Midbrain (tissue), 1 donor: ENCODE data around the gene LPCAT1.
A peak's percentile ranks its signal among the peaks of the same experiment; 100 is the strongest.
"Not testable (repeated sequence)": the region's sequence is repeated elsewhere in the genome, so short reads cannot be mapped to it uniquely, and the experiment has no call there.

Experiments used
- DNase-seq: peaks from one replicate; lab custom pipeline; 2025; lab: John Stamatoyannopoulos, UW

The LPCAT1 gene

DNA sequence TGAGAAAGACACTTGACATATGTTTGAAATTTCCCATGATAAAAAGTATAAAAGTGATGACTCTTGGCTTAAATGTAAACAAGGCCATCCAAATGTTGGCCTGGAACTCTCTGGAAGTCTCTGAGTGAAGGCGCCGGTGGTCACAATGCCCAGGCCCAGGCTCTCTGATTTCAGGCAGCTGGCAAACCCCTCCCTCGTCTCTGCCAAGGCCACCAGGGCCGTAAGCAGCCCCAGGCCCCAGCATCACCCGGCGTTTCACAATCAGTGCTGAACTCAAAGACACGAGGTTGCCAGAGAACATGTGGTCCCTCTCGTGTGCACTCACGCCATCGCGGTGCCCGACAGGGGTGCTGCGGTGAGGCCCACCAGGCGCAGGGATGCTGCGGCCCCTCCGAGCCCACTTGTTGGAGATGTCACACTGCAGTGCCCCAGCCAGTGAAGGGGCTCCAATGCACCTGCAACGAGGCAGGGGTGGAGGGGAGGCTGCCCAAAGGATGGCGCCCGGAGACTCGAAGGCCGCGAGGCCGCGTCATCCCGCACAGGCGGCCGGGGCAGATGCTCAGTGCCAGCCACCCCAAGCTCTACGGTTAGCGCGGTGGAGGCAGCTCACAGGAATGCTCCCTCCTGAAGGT is 15.0 kb downstream of the LPCAT1 start:
- no peak for DNase-seq

DNA sequence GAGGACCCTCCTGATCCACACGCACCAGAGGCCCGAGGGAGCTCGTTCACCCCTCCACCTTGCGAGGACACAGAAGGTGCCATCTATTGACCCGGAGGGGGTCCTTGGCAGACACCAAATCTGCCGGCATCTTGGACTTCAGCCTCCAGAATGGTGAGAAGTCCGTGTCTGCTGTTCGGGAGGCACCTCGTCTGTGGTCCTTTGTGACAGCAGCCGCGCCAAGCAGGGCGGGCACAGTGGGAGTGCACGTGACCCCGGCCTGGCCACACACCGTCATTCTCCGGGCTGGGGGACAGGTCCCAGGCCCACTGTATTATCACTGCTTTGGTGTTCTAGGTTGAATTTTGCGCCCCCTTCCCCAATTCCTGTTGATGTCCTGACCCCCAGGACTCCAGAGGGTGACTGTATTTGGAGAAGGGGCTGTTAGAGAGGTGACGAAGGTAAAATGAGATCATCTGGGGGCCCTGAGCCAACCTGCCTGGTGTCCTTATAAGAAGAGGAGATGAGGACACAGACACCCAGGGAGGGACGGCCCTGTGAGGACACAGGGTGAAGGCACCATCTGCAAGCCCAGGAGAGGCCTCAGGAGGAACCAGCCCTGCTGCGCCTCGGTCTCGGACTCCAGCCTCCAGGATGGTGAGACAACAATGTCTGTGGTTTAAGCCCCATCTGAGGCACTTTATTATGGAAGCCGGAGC is 15.7 kb downstream of the LPCAT1 start:
- DNase-seq: no peak

GRCh38 chr5:1507457-1507856 is 16.3 kb downstream of the LPCAT1 start:
- DNase-seq: no peak

- DNase-seq: no peak
Observed at GRCh38 chr5:1507014-1507375, 16.8 kb downstream of the LPCAT1 start.

DNA sequence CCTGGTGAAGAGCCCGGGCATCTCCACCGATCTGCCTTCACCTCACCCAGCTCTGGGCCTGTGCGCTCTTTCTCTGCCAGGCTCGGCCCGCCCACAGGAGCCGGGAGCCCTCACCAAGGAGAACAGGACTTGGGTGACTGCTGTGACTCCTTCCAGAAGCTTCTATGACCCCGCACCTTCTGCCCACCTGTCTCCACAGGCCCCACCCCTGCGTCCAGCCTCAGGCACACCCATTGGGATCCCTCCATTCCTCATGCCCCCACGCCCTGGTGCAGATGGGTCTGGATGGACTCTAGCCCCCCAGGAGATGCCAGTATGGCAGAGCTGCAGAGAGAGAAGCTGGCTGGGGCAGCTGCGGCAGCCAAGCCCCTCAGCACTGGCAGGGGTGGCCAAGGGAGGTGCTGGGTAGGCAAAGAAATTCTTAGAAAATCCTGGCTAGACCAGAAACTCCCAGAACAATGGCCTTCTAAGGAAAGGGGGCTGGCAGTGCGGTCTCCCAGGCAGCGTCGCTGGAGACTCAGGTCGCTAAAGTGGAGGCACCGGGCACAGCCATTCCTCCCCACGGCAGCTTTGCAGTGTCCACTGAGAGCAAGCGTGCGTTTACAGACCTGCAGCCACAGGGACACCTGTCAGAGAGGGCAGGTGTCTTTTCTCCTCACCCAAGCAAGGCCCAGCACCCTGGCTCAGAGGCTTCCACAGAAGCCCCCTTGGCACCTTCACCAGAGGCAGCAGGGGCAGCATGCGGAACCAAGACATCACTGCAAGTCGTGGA is 17.3 kb downstream of the LPCAT1 start:
- DNase-seq: peak; percentile 5

DNA sequence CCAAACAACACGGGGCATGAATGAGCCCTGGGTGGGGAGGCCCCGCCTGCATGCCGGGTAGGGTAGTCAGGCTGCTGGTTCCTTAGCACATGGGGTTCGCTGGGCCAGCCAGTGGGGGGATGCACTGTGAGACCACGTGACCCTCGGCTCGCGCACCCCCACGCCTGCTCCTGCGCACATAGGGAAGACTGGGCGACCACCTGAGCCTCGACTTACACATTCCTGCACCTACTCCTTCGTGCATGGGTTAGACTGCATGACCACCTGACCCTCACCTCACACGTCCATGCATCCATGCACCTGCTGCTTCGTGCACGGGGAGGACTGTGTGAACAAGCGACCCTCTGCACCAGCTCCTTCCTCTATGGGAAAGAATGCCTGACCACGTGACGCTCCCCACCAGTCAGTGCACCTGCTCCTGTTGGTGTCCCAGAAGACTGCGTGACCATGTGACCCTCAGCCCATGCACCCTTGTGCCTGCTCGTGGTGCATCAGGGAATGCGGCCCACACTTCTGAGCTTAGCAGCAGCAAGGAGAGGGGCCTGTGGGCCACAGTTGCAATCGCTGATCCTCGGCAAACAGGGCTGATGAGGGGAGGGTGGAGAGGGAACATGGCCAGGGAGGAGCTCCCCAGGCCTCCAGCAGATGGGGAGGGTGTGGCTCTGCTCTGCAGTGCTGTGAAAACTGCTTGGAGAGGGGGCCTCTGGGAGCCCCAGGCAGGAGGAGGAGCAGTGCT is 18.1 kb downstream of the LPCAT1 start:
- DNase-seq: no peak

DNA sequence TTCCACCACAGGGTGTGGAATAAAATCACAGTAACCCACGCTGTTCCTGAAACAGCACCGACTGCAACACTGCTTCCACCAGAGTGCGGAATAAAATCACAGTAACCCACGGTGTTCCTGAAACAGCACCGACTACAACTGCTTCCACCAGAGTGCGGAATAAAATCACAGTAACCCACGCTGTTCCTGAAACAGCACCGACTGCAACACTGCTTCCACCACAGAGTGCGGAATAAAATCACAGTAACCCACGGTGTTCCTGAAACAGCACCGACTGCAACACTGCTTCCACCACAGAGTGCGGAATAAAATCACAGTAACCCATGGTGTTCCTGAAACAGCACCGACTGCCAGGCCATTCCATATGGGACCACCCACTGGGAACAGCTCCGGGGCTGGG is 18.7 kb downstream of the LPCAT1 start:
- DNase-seq: not testable (repeated sequence)

DNA sequence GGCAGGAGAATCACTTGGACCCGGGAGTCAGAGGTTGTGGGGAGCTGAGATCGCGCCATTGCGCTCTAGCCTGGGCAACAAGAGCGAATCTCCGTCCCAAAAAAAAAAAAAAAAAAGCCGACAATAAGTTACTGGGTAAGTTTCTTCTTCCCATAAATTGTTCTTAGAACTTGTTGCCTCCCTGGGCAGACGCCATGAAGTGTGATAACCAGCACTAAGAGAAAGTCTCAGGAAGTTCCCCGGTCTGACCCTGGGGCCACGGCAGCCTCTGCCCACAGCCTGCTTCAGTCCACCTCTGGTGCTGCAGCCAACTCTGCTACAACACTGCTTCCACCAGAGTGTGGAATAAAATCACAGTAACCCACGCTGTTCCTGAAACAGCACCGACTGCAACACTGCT is 19.1 kb downstream of the LPCAT1 start:
- no peak for DNase-seq

- no peak for DNase-seq
Observed at GRCh38 chr5:1504069-1504595, 19.6 kb downstream of the LPCAT1 start.

DNA sequence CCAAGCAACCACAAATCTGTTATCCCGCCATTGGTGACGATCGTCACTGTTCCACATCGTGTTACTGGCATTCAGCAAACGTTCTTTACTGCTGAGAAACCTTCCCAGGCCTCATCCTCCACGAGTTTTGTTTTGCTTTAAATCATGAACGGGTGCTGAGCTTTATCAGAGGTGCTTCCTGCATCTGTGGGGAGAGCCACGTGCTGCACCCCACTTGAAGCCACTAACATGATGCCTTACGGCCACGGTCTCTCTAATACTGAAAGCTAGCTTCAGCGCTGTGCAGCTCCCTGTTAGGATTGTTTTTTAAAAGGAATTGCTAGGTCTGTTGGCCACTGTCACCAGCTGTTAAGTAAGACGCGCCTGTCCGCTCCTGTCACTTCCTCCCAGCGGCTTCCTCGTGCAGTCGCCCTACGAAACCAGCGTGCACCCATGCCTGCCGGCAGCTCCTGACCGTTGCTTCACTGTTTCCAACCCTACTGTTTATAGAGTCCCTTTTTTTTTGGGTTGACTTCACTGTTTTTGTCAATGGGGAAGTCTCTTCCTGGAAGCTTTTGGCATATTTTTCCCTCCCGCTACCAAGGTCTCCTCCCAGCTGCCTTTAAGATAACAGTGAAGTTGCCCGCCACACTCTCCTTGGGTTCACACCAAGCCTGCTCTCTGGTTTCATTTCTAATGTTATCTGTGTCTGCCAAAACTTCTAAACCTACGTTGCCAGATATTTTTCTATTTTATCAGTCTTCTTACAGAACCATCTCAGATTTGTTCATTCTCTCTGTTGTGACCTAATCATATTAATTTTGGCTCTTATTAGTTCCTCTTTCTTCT is 20.3 kb downstream of the LPCAT1 start:
- DNase-seq: no peak

GRCh38 chr5:1502737-1503120 is 21.0 kb downstream of the LPCAT1 start:
- DNase-seq: no peak

DNA sequence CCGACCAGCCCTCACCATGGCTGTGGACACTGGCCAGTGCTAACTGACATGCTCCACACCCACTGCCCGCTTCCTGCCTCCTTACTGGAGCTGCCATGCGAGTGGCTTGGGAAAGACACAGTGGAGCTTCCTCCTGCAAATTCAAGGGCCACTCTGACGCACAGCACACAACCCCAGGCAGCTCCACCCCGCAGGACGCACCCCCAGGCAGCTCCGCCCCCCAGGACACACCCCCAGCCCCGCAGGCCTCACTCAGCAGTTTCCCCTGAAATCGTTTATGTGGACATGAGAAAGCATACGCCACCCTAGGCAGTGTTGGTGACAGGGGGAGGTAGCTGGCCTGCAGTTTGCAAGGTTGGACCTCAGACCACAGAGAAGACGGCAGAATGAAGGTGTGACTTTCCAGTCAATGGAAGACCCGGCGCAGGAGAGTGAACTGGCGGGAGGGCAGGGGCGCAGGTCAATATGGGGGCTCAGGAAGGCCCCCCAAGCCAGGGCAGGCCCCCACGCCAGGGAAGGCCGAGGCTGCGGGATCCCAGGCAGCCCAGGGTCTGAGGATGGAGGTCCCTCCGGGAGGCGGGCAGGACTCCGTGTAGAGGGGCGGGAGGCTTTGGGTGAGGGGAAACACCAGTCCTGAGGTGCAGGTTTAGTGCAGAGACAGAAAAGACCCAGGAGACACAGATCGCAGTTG is 21.6 kb downstream of the LPCAT1 start:
- no peak for DNase-seq

GRCh38 chr5:1501372-1502045 is 22.3 kb downstream of the LPCAT1 start:
- no peak for DNase-seq

- DNase-seq: peak; percentile 59
Observed at GRCh38 chr5:1500411-1501091, 23.2 kb downstream of the LPCAT1 start.

GRCh38 chr5:1499851-1500250 is 23.9 kb downstream of the LPCAT1 start:
- DNase-seq: no peak

GRCh38 chr5:1498623-1499416 is 24.9 kb downstream of the LPCAT1 start:
- no peak for DNase-seq

- DNase-seq: peak; percentile 13
Observed at GRCh38 chr5:1497795-1498622, 25.8 kb downstream of the LPCAT1 start.

DNA sequence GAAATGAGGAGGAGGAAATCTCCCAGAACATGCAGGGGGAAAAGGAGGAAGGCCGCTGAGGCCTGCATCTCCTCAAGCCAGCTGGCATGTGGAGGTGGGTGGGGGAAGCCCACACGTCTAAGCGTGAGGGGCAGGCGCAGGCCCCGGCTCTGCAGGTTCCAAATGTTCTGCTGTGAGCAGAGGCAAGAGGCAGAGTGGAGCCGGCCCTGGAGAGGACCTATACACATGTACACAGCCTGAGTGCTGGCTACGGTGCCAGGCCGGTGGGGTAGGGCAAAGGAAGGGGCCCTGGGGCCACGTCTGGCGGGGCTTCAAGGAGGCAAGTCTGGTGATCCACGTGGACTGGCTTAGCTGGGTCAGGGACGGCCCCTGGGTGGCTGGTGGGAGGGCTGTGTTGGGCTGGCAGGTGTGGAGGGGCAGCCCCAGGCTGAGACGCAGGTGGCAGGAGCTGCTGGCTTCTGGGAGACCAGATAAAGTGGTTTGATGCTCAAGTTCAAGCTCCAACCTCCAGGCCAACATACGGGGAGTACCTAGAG is 26.4 kb downstream of the LPCAT1 start:
- no peak for DNase-seq
